H9 (cell line): Measurements from ENCODE around the gene POU2AF1. TPM values are rescaled to one million over a fixed set of nuclear protein-coding genes. Genes with fewer than 3 reads are reported as not detected.

Experiments
- DNase-seq: peaks from one replicate; pipeline ENCODE4 v3.0.0-alpha.2; 2017
- H2AFZ ChIP-seq: one replicate; pipeline ENCODE4 v1.6.1; 2013; ENCODE audit warnings: mild to moderate bottlenecking, low read length, control low read depth, moderate library complexity
- H2AK5ac ChIP-seq: 2 replicates; pipeline ENCODE4 v1.6.1; 2013; ENCODE audit warnings: low read length, control low read depth, mixed read lengths; ENCODE audit not compliant: insufficient read length
- H2BK120ac ChIP-seq: one replicate; pipeline ENCODE4 v1.6.1; 2013; ENCODE audit warnings: low read depth, mild to moderate bottlenecking, low read length, control low read depth, inconsistent platforms; ENCODE audit not compliant: poor library complexity, severe bottlenecking
- H2BK12ac ChIP-seq: 2 replicates; pipeline ENCODE4 v1.6.1; 2013; ENCODE audit warnings: low read length, control low read depth, mixed read lengths, low read depth; ENCODE audit not compliant: insufficient read length
- H2BK15ac ChIP-seq: 2 replicates; pipeline ENCODE4 v1.6.1; 2013; ENCODE audit warnings: low read depth, low read length, control low read depth
- H2BK20ac ChIP-seq: one replicate; pipeline ENCODE4 v1.6.1; 2013; ENCODE audit warnings: low read depth, mild to moderate bottlenecking, low read length, control low read depth, inconsistent platforms; ENCODE audit not compliant: poor library complexity, severe bottlenecking
- H2BK5ac ChIP-seq: 2 replicates; pipeline ENCODE4 v1.6.1; 2013; ENCODE audit warnings: low read length, control low read depth, mixed read lengths; ENCODE audit not compliant: insufficient read length
- H3K14ac ChIP-seq: 2 replicates; pipeline ENCODE4 v1.6.1; 2013; ENCODE audit warnings: low read length, control low read depth; ENCODE audit not compliant: insufficient read depth
- H3K18ac ChIP-seq: 2 replicates; pipeline ENCODE4 v1.6.1; 2013; ENCODE audit warnings: low read depth, mild to moderate bottlenecking, mixed read lengths, low read length, control low read depth; ENCODE audit not compliant: insufficient read length
- H3K23ac ChIP-seq: 2 replicates; pipeline ENCODE4 v1.6.1; 2013; ENCODE audit warnings: low read length, control low read depth, mixed read lengths, low read depth; ENCODE audit not compliant: insufficient read length
- H3K23me2 ChIP-seq: 2 replicates; pipeline ENCODE4 v1.6.1; 2013; ENCODE audit warnings: low read depth, mild to moderate bottlenecking, mixed read lengths, low read length, control low read depth; ENCODE audit not compliant: insufficient read length, poor library complexity, severe bottlenecking
- H3K27ac ChIP-seq: 2 replicates; pipeline ENCODE4 v1.5.1; 2013; ENCODE audit warnings: low read length, control low read depth, mixed read lengths, low read depth; ENCODE audit not compliant: insufficient read length
- H3K27me3 ChIP-seq: 2 replicates; pipeline ENCODE4 v1.6.1; 2013; ENCODE audit warnings: low read length, control low read depth, inconsistent platforms; ENCODE audit not compliant: insufficient read depth
- H3K4ac ChIP-seq: 2 replicates; pipeline ENCODE4 v1.6.1; 2013; ENCODE audit warnings: low read depth, mild to moderate bottlenecking, control low read depth, inconsistent platforms, low read length, moderate library complexity
- H3K4me1 ChIP-seq: 2 replicates; pipeline ENCODE4 v1.6.1; 2013; ENCODE audit warnings: low read length, control low read depth, inconsistent platforms; ENCODE audit not compliant: insufficient read depth
- H3K4me2 ChIP-seq: 2 replicates; pipeline ENCODE4 v1.6.1; 2013; ENCODE audit warnings: low read length, control low read depth, mixed read lengths; ENCODE audit not compliant: insufficient read length, insufficient read depth
- H3K56ac ChIP-seq: 2 replicates; pipeline ENCODE4 v1.6.1; 2013; ENCODE audit warnings: low read depth, mild to moderate bottlenecking, mixed read lengths, low read length, control low read depth; ENCODE audit not compliant: insufficient read length
- H3K79me1 ChIP-seq: 2 replicates; pipeline ENCODE4 v1.6.1; 2013; ENCODE audit warnings: low read depth, mild to moderate bottlenecking, moderate library complexity, low read length, control low read depth, inconsistent platforms; ENCODE audit not compliant: insufficient read depth, poor library complexity, severe bottlenecking
- H3K79me2 ChIP-seq: 2 replicates; pipeline ENCODE4 v1.6.1; 2013; ENCODE audit warnings: low read length, control low read depth, inconsistent platforms; ENCODE audit not compliant: insufficient read depth
- H3K9ac ChIP-seq: 2 replicates; pipeline ENCODE4 v1.6.1; 2013; ENCODE audit warnings: low read length, control low read depth, mixed read lengths; ENCODE audit not compliant: insufficient read length; ENCODE audit errors: extremely low read depth
- H3K9me3 ChIP-seq: one replicate; pipeline ENCODE4 v1.6.1; 2013; ENCODE audit warnings: low read depth, low read length, inconsistent platforms; ENCODE audit not compliant: control insufficient read depth
- H3T11ph ChIP-seq: one replicate; pipeline ENCODE4 v1.6.1; 2013; ENCODE audit warnings: mild to moderate bottlenecking, low read length, control low read depth, inconsistent platforms
- H4K20me1 ChIP-seq: one replicate; pipeline ENCODE4 v1.6.1; 2013; ENCODE audit not compliant: control insufficient read depth, insufficient read length, insufficient read depth
- H4K5ac ChIP-seq: 2 replicates; pipeline ENCODE4 v1.6.1; 2013; ENCODE audit warnings: low read depth, mild to moderate bottlenecking, mixed read lengths, low read length, control low read depth; ENCODE audit not compliant: insufficient read length
- H4K8ac ChIP-seq: replicated peaks from 2 replicates; pipeline ENCODE4 v1.6.1; 2013; ENCODE audit warnings: low read length, control low read depth, mixed read lengths, low read depth; ENCODE audit not compliant: insufficient read length
- H4K91ac ChIP-seq: 2 replicates; pipeline ENCODE4 v1.6.1; 2013; ENCODE audit warnings: low read depth, mild to moderate bottlenecking, moderate library complexity, mixed read lengths, low read length, control low read depth; ENCODE audit not compliant: insufficient read length
- H3K27ac Mint-ChIP-seq, 3 experiments: 2 replicates in 2 of 3; 3 replicates in 1 of 3; pipeline ENCODE4 v1.8.0; 2020 to 2021; ENCODE audit warnings: mixed read lengths in 3 of 3, mild to moderate bottlenecking in 1 of 3, moderate library complexity in 1 of 3
- H3K27me3 Mint-ChIP-seq: 2 replicates; pipeline ENCODE4 v1.8.0; 2021; ENCODE audit warnings: low read depth, mild to moderate bottlenecking, moderate library complexity, mixed read lengths
- H3K36me3 Mint-ChIP-seq, 3 experiments: 2 replicates in 2 of 3; 3 replicates in 1 of 3; pipeline ENCODE4 v1.8.0; 2020 to 2021; ENCODE audit warnings: low read depth in 3 of 3, mixed read lengths in 3 of 3; ENCODE audit not compliant: insufficient read depth in 1 of 3
- H3K4me1 Mint-ChIP-seq, 2 experiments: 2 replicates each; pipeline ENCODE4 v1.8.0; 2020; ENCODE audit warnings: mixed read lengths in 2 of 2
- H3K4me3 Mint-ChIP-seq, 2 experiments: 2 replicates in 1 of 2; 3 replicates in 1 of 2; pipeline ENCODE4 v1.8.0; 2020 to 2021; ENCODE audit warnings: mild to moderate bottlenecking in 2 of 2, mixed read lengths in 2 of 2, moderate library complexity in 1 of 2
- H3K9me3 Mint-ChIP-seq, 2 experiments: 2 replicates in 1 of 2; 3 replicates in 1 of 2; pipeline ENCODE4 v1.8.0; 2020; ENCODE audit warnings: mild to moderate bottlenecking in 2 of 2, mixed read lengths in 2 of 2, moderate library complexity in 1 of 2
- WGBS: extraction: QIAGEN DNeasy Blood & Tissue Kit; methylation state at CpG from one replicate; pipeline ENCODE4 v1.1.7; 2013; ENCODE audit warnings: missing lambda C conversion rate, low lambda C conversion rate, mixed read lengths; ENCODE audit not compliant: insufficient read length; ENCODE audit errors: extremely low coverage; 5-methylcytosine and 5-hydroxymethylcytosine counted together
- total RNA-seq: library from RNA; stranded (reverse); gene quantifications from 2 replicates; pipeline ENCODE4 v1.2.1, GENCODE V29; 2021
- TF ChIP-seq, protein P1 (sequence below): fragments of 200-600 bp; sonication (generic); conservative IDR thresholded peaks from 3 replicates; pipeline ENCODE4 v1.8.0; 2021; ENCODE audit warnings: antibody characterized with exemption, mild to moderate bottlenecking

POU2AF1 gene
- total RNA-seq, 1 experiment from 2014 or later: not detected

DNA sequence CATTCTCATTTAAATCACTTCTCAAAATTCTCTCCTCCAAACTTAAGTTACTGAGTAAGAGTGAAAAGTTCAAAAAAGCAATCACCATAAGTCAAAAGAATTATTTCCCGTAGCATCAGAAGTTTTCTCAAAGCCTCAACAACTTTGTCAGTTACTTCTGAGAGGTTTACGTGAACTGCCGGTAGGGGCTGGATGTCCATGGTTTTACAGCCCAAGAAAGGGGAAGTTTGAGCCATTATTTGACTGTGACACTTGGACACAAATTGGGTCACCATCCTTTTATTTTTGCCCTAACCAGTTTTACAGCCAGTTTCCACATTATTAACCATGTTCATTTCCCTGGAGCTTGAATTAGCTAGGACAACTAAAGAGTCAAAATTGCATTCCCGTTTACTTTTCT is 73.2 kb downstream of the POU2AF1 start:
- Histone ChIP-seq H3K14ac (no peak overlapping the region), H2BK120ac (no peak overlapping the region), H3K56ac (no peak overlapping the region), H3K4me1 (peaks cover 6% of the 10 kb centered on the region; the same call in 1 of the 2 replicates), H4K20me1 (no peaks in the 10 kb centered on the region), H3K23ac (no peak overlapping the region), H3K9ac (no peak overlapping the region), H3K27ac (no peak overlapping the region), H3K79me1 (no peaks in the 10 kb centered on the region), H3K4me2 (no peak overlapping the region), H2AK5ac (no peak overlapping the region), H2AFZ (no peak overlapping the region), H4K5ac (no peak overlapping the region), H2BK20ac (no peak overlapping the region), H2BK12ac (no peak overlapping the region), H3T11ph (no peak overlapping the region), H3K79me2 (no peaks in the 10 kb centered on the region), H2BK15ac (no peak overlapping the region), H3K18ac (no peak overlapping the region), H4K8ac (no peak overlapping the region), H2BK5ac (no peak overlapping the region), H4K91ac (no peak overlapping the region), H3K9me3 (no peaks in the 10 kb centered on the region), H3K23me2 (no peaks in the 10 kb centered on the region), H3K27me3 (no peaks in the 10 kb centered on the region), H3K4ac (no peak overlapping the region)
- Mint-ChIP-seq H3K4me1 (peaks cover 15 to 23% of the 10 kb centered on the region in 2 experiments), H3K27ac (no peak overlapping the region), H3K27me3 (peaks cover 16% of the 10 kb centered on the region), H3K36me3 (no peaks in the 10 kb centered on the region), H3K9me3 (no peaks in the 10 kb centered on the region), H3K4me3 (no peak overlapping the region)
- no CpG with 5 or more reads among the region's 4 CpGs for WGBS
- TF ChIP-seq, protein P1, sequence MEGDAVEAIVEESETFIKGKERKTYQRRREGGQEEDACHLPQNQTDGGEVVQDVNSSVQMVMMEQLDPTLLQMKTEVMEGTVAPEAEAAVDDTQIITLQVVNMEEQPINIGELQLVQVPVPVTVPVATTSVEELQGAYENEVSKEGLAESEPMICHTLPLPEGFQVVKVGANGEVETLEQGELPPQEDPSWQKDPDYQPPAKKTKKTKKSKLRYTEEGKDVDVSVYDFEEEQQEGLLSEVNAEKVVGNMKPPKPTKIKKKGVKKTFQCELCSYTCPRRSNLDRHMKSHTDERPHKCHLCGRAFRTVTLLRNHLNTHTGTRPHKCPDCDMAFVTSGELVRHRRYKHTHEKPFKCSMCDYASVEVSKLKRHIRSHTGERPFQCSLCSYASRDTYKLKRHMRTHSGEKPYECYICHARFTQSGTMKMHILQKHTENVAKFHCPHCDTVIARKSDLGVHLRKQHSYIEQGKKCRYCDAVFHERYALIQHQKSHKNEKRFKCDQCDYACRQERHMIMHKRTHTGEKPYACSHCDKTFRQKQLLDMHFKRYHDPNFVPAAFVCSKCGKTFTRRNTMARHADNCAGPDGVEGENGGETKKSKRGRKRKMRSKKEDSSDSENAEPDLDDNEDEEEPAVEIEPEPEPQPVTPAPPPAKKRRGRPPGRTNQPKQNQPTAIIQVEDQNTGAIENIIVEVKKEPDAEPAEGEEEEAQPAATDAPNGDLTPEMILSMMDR: no peak
- no peak for DNase-seq
